NCI-H1694 treated with DMSO at 0.1 percent for 48 hours (cell line): ENCODE measurements around the gene KCTD4.
"Not testable (repeated sequence)": the region's sequence is repeated elsewhere in the genome, so short reads cannot be mapped to it uniquely, and the experiment has no call there.

Source experiments
- DNase-seq: peaks from one replicate; lab custom pipeline; 2025; lab: John Stamatoyannopoulos, UW

Gene KCTD4

DNA sequence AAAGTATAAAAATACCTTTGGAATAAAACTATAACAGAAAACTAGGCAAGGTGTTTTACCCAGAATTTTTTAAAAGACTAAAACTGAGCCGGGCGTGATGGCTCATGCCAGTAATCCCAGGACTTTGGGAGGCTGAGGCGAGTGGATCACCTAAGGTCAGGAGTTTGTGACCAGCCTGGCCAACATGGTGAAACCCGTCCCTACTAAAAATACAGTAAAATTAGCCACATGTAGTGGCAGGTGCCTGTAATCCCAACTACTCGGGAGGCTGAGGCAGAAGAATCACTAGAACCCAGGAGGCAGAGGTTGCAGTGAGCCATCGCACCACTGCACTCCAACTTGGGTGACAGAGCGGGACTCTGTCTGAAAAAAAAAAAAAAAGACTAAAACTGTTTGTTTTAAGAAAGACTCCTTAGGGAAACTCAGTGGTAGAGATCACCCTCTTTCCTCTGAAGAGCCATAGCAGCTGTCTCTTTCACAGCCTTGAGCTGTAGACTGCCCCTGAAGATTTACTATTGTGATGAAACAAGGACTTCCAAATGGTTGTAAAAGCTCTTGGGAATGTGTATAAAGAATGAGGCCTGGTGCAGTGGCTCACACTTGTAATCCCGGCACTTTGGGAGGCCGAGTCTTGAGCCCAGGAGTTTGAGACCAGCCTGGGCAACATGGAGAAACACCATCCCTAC lies 14.7 kb upstream of the KCTD4 start:
- no peak for DNase-seq

GRCh38 chr13:45209229-45209628 lies 8.4 kb upstream of the KCTD4 start:
- DNase-seq: no peak

DNA sequence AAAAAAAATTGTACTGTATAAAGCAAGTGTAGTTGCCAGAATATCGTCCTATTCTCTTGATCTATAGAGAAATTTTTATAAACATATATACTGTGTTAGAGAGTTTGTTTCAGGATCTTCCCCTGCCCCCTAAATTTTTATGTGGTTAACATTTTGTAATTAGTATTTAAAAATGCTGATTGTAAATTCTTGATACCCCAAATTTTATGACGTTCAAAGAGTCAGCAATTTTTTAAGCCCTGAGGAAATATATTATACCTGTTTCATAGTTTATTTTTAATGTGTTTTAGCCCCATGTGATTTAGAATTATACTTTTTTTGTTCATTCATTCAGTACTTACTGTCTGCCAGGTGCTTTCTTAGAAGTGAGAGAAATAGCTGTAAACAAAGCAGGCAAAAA lies 7.3 kb upstream of the KCTD4 start:
- DNase-seq: no peak

DNA sequence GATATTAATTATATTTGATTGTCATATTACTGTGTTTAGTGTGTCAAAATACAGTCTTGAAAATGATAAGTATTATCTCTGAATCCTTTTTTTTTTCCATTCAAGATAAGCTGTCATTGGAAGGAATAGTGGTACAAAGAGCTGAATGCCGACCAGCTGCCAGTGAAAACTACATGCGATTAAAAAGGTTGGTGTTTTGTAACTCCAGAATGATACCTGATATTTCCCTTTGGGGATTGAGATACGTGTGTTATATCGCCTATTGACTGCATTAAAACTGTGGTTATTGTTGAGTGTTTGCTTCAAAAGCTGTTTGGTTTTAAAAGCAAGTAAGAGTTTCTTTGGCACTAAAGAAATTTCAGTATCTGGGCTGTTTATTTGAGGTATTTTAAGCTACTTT lies 6.5 kb upstream of the KCTD4 start:
- peak; percentile 61 for DNase-seq

DNA sequence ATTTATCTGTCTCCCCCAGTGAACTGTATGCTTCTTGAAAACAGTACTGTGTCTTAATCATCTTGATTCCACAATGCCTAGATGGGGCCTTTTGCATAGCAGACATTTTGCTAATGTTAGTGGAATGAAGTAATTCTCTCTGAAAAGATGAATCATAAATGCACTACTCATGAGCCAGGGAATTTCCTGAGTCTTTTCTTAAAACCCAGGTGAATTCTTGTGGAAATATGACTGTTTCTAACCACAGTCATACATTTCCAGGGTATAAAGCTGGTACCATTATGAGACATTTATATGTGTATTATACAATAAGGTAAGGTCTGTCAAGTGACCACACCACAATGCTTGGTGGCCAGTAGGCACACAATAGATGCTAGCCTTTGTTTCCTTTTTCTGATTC lies 5.5 kb upstream of the KCTD4 start:
- no peak for DNase-seq

DNA sequence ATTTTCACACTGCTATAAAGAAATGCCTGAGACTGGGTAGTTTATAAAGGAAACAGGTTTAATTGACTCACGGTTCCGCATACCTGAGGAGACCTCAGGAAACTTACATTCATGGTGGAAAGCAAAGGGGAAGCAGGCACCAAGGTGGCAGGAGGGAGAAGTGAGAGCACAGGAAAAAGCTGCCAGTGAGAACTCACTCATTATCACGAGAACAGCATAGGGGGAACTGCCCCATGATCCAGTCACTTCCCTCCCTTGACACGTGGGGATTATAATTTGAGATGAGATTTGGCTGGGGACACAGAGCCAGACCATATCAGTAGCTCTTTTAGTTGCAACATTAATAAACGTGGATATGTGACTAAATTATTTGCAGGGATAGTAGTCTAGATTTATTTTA lies 4.3 kb upstream of the KCTD4 start:
- no peak for DNase-seq

GRCh38 chr13:45199711-45200110 lies 1.1 kb downstream of the KCTD4 start:
- DNase-seq: no peak

DNA sequence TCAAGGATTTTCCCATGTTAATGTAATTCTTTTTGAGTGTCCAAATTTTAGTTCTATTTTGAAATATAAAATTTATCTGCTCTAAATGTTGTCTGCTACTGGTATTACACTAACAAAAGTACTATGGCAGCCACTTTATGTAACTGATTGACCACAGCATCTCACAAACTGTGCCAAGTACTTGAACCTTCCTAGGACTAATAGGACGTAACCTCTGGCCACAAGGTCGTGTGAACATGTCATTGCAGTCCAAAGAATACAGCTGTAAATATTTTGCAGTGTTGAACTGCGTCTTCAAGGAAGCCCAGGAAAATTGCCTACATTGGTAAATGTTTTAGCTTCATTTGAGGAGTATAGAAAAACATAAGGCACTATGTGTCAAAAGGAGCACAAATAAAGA lies 1.9 kb downstream of the KCTD4 start:
- no peak for DNase-seq

DNA sequence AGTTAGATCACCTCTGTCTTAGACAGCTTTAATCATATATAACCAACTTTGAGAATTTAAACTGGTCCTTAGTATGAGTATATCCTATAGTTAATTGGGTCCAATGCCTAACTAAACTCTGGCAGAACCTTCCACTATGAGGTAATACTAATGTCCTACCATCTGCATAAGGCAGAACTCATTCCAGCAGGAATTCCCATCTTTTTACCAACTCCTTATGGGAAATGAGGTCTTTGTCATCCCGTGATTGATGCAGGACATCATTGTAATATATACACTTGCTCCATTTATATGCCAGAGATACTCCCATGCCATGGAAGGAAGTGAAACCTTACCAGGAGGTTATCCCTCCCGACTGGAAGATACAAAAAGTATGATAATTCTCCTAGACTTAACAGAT lies 2.8 kb downstream of the KCTD4 start:
- no peak for DNase-seq

- DNase-seq: no peak
Observed at GRCh38 chr13:45196622-45197021, 4.2 kb downstream of the KCTD4 start.

DNA sequence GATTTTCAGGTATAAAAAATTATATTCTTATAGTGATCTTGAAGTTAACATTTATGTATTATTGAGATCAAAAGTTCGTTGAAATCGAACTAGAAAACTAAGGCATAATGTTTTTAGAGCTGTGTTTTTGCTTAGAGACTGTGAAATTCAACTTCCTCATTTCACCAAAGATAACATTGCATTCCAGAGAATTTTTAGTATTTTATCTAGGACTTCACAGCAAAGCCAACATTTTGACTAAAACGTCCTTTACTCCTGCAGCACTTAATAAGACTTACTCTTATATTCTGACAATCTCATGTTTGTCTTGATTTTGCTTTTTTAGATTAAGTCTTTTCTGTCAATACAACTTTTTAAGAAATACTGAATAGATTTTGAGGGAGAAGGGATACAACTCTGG lies 4.7 kb downstream of the KCTD4 start:
- DNase-seq: no peak

- DNase-seq: no peak
Observed at GRCh38 chr13:45195421-45195820, 5.4 kb downstream of the KCTD4 start.

- peak; percentile 6 for DNase-seq
Observed at GRCh38 chr13:45194081-45194939, 6.5 kb downstream of the KCTD4 start.

- no peak for DNase-seq
Observed at GRCh38 chr13:45191874-45192273, 9.0 kb downstream of the KCTD4 start.

- not testable (repeated sequence) for DNase-seq
Observed at GRCh38 chr13:45189511-45189910, 11.3 kb downstream of the KCTD4 start.

GRCh38 chr13:45189077-45189476 lies 11.8 kb downstream of the KCTD4 start:
- not testable (repeated sequence) for DNase-seq

DNA sequence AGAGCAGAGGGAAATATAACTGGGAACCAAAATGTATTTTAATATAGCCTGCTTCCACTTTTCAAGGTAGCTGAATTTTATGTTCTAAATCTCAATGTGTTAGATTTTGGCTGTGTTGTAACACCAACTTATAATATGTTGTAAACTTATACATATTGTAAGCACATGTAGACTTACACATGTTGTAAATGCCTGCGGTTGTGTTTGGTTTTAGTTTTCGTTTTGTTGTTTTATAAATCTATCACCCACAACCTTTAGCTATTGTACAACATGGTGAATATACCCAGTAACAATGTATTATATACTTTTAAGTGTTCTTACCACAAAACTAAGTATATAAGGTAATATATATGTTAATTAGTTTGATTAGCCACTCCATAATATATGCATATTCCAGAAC lies 15.6 kb downstream of the KCTD4 start:
- no peak for DNase-seq

DNA sequence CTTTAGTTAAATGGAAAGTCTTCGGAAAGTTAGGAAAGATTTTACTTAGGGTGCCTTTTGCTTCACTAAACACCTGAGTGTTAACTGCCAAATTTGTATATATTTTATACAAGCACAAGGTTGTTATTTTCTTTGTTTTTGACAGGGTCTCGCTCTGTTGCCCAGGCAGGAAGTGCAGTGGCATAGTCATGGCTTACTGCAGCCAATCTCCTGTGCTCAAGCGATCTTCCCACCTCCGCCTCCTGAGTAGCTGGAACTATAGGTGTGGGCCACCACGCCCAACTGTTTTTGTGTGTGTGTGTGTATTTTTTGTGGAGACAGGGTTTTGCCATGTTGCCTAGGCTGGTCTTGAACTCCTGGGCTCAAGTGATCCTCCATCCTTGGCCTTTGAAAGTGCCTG lies 16.2 kb downstream of the KCTD4 start:
- no peak for DNase-seq

- DNase-seq: no peak
Observed at GRCh38 chr13:45180713-45181601, 19.9 kb downstream of the KCTD4 start.

GRCh38 chr13:45180303-45180702 lies 20.5 kb downstream of the KCTD4 start:
- no peak for DNase-seq

DNA sequence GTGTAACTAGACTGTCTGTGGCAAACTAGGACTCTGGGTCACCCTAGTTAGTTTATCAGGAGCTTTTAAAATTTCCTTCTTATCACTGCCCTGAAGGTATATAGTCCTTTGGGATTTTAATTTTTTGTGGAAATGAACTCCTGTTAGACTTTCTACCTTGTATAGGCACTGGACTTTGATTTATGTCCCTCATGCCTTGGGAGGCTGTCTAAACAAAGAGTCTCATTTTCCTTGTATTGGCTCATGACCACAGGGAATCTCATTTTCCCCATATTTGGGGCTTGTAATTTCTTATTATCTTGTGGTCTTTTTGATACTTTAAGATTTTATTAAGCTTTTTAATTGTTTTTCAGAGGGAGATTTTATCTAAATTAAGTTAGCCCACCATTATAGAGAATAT lies 21.4 kb downstream of the KCTD4 start:
- no peak for DNase-seq

- DNase-seq: no peak
Observed at GRCh38 chr13:45178349-45179162, 22.3 kb downstream of the KCTD4 start.
